Measurements from ENCODE around the gene CENPA. TPM values are rescaled to one million over a fixed set of nuclear protein-coding genes. Genes with fewer than 3 reads are reported as not detected.

Gene CENPA
- total and polyA plus RNA-seq, 2 of the 13 experiments (the other 11 are each of a cell fraction or from before 2014, with no cell fraction given), result 28.5 to 38.5 TPM

DNA sequence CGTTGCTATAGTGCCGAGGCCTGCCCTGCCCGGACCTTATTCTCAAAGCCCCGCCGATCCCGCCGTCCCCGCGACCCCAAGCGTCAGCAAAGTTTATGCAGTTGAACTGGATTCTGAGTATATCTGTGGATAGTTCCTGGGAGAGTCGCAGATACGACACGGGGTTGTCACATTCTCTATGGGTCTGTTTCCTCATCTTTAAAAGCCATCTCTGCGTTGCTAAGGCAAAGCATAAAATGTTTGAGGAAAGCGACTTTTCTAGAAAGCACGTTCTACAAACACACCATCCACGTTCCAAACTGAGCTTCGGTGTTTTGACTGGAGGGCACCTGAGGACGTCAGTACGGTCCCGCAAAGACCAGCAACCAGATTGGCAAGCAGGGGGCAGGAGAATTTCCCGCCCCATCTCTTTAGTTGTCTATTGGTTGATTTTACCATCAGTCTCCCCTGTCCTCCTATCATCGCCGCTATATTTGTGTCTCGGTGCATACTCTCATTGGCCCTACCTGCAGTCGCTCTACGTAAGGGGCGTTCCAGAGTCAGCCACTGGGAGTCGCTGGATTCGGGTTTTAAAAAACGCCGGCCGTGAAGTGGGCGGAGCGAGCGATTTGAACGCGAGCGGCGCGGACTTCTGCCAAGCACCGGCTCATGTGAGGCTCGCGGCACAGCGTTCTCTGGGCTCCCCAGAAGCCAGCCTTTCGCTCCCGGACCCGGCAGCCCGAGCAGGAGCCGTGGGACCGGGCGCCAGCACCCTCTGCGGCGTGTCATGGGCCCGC lies at the start of gene CENPA (continued):
- TF ChIP-seq, protein P1, sequence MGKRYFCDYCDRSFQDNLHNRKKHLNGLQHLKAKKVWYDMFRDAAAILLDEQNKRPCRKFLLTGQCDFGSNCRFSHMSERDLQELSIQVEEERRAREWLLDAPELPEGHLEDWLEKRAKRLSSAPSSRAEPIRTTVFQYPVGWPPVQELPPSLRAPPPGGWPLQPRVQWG (CRISPR knock-in tag; IDR thresholded peaks at IDR 0.05; ENCODE audit: borderline replicate concordance, low read depth), result no peak
- TF ChIP-seq, protein P2, sequence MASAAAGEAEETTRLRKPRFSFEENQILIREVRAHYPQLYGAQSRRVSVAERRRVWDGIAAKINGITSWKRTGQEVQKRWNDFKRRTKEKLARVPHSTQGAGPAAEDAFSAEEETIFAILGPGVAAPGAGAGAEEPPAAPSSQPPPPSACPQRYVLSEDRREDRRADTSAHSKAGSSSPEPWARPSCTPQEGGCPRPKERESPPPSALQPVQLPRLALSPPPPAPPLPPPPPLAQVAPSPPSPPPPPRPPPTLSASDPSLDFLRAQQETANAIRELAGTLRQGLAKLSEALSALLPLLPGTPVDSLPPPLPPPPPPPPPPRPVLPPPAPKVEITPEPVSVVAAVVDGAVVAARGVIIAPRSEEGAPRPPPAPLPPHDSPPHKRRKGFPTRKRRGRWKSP (CRISPR knock-in tag; IDR thresholded peaks at IDR 0.05), result peak; percentile 96; the same call in 1 of the 2 replicates
- TF ChIP-seq, protein P3, sequence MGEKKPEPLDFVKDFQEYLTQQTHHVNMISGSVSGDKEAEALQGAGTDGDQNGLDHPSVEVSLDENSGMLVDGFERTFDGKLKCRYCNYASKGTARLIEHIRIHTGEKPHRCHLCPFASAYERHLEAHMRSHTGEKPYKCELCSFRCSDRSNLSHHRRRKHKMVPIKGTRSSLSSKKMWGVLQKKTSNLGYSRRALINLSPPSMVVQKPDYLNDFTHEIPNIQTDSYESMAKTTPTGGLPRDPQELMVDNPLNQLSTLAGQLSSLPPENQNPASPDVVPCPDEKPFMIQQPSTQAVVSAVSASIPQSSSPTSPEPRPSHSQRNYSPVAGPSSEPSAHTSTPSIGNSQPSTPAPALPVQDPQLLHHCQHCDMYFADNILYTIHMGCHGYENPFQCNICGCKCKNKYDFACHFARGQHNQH (CRISPR knock-in tag; IDR thresholded peaks at IDR 0.05), result peak; percentile 96
- no peak for TF ChIP-seq TAF15 (IDR thresholded peaks at IDR 0.05; ENCODE audit: low read depth, low read length, poor library complexity, severe bottlenecking)
- peak; percentile 75 for TF ChIP-seq ZNF350 (CRISPR knock-in tag; IDR thresholded peaks at IDR 0.05; ENCODE audit: borderline replicate concordance, low read depth)
- peak; percentile 83; the same call in 1 of the 2 replicates for TF ChIP-seq SRY (CRISPR knock-in tag; IDR thresholded peaks at IDR 0.05)
- TF ChIP-seq, protein P4, sequence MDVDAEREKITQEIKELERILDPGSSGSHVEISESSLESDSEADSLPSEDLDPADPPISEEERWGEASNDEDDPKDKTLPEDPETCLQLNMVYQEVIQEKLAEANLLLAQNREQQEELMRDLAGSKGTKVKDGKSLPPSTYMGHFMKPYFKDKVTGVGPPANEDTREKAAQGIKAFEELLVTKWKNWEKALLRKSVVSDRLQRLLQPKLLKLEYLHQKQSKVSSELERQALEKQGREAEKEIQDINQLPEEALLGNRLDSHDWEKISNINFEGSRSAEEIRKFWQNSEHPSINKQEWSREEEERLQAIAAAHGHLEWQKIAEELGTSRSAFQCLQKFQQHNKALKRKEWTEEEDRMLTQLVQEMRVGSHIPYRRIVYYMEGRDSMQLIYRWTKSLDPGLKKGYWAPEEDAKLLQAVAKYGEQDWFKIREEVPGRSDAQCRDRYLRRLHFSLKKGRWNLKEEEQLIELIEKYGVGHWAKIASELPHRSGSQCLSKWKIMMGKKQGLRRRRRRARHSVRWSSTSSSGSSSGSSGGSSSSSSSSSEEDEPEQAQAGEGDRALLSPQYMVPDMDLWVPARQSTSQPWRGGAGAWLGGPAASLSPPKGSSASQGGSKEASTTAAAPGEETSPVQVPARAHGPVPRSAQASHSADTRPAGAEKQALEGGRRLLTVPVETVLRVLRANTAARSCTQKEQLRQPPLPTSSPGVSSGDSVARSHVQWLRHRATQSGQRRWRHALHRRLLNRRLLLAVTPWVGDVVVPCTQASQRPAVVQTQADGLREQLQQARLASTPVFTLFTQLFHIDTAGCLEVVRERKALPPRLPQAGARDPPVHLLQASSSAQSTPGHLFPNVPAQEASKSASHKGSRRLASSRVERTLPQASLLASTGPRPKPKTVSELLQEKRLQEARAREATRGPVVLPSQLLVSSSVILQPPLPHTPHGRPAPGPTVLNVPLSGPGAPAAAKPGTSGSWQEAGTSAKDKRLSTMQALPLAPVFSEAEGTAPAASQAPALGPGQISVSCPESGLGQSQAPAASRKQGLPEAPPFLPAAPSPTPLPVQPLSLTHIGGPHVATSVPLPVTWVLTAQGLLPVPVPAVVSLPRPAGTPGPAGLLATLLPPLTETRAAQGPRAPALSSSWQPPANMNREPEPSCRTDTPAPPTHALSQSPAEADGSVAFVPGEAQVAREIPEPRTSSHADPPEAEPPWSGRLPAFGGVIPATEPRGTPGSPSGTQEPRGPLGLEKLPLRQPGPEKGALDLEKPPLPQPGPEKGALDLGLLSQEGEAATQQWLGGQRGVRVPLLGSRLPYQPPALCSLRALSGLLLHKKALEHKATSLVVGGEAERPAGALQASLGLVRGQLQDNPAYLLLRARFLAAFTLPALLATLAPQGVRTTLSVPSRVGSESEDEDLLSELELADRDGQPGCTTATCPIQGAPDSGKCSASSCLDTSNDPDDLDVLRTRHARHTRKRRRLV (CRISPR knock-in tag; IDR thresholded peaks at IDR 0.05), result peak; percentile 75
- TF ChIP-seq KMT2A (CRISPR knock-in tag; IDR thresholded peaks at IDR 0.05), result peak; percentile 63
- TF ChIP-seq, protein P5, sequence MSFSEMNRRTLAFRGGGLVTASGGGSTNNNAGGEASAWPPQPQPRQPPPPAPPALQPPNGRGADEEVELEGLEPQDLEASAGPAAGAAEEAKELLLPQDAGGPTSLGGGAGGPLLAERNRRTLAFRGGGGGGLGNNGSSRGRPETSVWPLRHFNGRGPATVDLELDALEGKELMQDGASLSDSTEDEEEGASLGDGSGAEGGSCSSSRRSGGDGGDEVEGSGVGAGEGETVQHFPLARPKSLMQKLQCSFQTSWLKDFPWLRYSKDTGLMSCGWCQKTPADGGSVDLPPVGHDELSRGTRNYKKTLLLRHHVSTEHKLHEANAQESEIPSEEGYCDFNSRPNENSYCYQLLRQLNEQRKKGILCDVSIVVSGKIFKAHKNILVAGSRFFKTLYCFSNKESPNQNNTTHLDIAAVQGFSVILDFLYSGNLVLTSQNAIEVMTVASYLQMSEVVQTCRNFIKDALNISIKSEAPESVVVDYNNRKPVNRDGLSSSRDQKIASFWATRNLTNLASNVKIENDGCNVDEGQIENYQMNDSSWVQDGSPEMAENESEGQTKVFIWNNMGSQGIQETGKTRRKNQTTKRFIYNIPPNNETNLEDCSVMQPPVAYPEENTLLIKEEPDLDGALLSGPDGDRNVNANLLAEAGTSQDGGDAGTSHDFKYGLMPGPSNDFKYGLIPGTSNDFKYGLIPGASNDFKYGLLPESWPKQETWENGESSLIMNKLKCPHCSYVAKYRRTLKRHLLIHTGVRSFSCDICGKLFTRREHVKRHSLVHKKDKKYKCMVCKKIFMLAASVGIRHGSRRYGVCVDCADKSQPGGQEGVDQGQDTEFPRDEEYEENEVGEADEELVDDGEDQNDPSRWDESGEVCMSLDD (CRISPR knock-in tag; IDR thresholded peaks at IDR 0.05; ENCODE audit: borderline replicate concordance), result peak; percentile 95; the same call in 1 of the 2 replicates
- no peak for TF ChIP-seq YY1 (IDR thresholded peaks at IDR 0.05; ENCODE audit: insufficient read depth, insufficient replicate concordance, low read depth, low read length)
- TF ChIP-seq SIN3B (IDR thresholded peaks at IDR 0.05; ENCODE audit: low read length), result peak; percentile 91
- TF ChIP-seq SSRP1 (CRISPR knock-in tag; IDR thresholded peaks at IDR 0.05), result peak; percentile 89

Data from HepG2 (cell line).